ENCODE results near the gene NPIPB12. TPM values are rescaled to one million over a fixed set of nuclear protein-coding genes. Genes with fewer than 3 reads are reported as not detected.

The NPIPB12 gene
- total RNA-seq = 3.2 and 4.4 TPM in 2 replicates

DNA sequence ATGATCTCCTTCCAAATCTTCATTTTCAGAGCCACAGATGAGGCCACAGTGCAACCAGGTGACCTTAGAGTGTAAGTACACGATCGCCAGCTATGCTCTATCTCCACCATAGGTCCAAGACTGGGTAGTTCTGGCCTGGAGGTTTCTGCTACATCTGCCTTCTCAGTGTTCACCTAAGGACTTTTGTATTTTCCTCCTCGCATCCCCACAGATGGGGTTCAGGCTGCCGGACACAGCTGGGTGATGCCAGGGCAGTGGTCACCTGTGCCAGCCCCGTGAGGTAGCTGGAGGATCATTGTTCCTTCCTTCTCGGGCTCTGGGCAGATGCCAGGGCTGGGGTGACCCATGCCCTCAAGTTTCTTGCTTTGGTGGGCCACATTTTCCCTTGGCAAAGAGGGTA is at the start of gene NPIPB12:
Gene NPIPB12, minus strand, starts transcription at position 101 of the 400 bp plus-strand sequence.

DNA sequence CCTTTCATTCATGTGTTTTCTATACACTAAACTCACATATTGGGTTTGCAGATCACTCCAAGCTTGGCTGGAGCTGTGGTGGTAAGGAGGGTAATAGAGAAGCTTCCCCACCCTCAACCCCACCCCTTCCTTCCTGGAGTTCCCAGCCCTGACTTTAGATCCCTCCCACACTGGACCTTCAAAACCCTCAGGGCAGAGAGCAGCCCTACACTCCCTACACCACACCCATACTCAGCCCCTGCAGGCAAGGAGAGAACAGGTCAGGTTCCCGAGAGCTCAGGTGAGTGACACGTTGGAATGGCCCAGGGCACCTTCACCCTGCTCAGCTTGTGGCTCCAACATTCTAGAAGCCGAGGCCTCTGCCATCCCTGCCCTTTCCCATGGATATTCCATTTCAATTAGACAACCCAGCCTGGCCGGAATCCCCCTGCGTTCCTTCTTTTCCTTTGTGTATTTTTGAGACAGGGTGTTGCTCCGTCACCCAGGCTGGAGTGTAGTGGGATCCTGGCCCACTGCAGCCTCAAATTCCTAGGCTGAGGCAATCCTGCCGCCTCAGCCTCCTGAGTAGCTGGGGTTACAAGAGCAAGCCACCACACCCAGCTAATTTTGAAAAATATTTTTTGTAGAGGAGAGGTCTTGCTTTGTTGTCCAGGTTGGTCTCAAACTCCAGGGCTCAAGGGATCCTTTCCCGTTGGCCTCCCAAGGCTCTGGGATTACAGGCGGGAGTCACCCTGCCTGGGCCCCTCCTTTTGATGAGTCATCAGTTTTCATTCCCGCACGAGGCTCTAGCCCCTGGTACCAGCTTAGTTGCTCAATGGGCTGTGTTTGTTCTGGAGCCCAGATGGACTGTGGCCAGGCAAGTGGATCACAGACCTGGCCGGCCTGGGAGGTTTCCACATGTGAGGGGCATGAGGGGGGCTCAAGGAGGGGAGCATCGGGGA is 46.2 kb downstream of the NPIPB12 start, which contains the start of gene SULT1A4:
Gene SULT1A4, plus strand, starts transcription at position 208 of the 941 bp plus-strand sequence. CDS start 1,473 bp downstream, outside the sequence.

DNA sequence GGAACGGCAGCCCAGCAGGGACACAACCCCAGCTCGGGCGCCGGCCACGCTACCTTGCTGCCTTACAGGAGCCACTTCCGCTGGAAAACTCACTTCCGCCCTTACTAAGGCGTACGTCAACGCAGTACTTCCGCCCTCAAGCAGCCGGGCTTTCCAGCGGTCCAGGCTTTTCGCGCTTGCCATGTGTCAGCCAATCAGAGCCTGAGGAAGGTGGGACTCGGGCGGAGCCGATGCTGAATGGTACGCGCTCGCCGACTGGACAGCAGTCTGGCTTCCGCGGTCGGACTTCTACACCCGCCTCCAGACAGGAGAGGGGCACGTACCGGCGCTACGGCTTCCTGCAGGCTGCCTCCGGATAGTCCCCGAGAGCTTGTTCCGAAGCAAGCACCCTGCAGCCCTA is 51.9 kb downstream of the NPIPB12 start, which contains the start of the genes BOLA2 and SLX1B:
Gene BOLA2, minus strand, starts transcription at position 83 of the 400 bp plus-strand sequence. CDS start 98 bp downstream, outside the sequence.
Gene SLX1B, plus strand, starts transcription at position 265 of the 400 bp plus-strand sequence.

Other genes with a start within 250 kb of the NPIPB12 start
- 0.24 and 0.91 TPM in 2 replicates for gene NPIPB11, start 99.7 kb downstream of the NPIPB12 start, total RNA-seq
- 7.2 and 19.3 TPM in 2 replicates for gene BOLA2, start 52.1 kb downstream of the NPIPB12 start, total RNA-seq
- 41.0 and 42.6 TPM in 2 replicates for gene SLX1B, start 51.9 kb downstream of the NPIPB12 start, total RNA-seq
- 0.78 and 2.4 TPM in 2 replicates for gene SULT1A4, start 46.5 kb downstream of the NPIPB12 start, total RNA-seq
- gene SPN, start 156.8 kb upstream of the NPIPB12 start, total RNA-seq = not detected in 2 replicates
- 109 and 175 TPM in 2 replicates for gene QPRT, start 172.8 kb upstream of the NPIPB12 start, total RNA-seq
- gene C16orf54, start 239.6 kb upstream of the NPIPB12 start, total RNA-seq = not detected in 2 replicates